Common myeloid progenitor, CD34-positive (primary cell): ENCODE results near the gene CUEDC2.

Experiments
- CTCF ChIA-PET: fragments of 350-600 bp; sonication (Branson Sonifier 250); formaldehyde crosslinking; loops from one replicate; lab custom pipeline; 2021; ENCODE audit warnings: antibody characterized with exemption; lab: Charles Lee
- POLR2A ChIA-PET: fragments of 350-600 bp; sonication (Branson Sonifier 250); formaldehyde crosslinking; loops from one replicate; lab custom pipeline; 2021; ENCODE audit warnings: antibody characterized with exemption; lab: Charles Lee
- DNase-seq, 3 donors: peaks; one replicate each; pipeline versions ENCODE4 v3.0.0 to v3.0.0-alpha.2; 2013
- H3K27ac ChIP-seq, 2 experiments: 1 replicate in 1 of 2; 2 replicates in 1 of 2; pipeline ENCODE4 v1.7.0; 2013; ENCODE audit warnings: inconsistent platforms in 2 of 2, low read length in 2 of 2, mild to moderate bottlenecking in 2 of 2, low read depth in 1 of 2, moderate library complexity in 1 of 2; ENCODE audit not compliant: severe bottlenecking in 2 of 2, insufficient read depth in 1 of 2, poor library complexity in 1 of 2
- H3K27me3 ChIP-seq, 5 experiments: replicated peaks in 2 of 5; 1 replicate in 3 of 5; 2 replicates in 2 of 5; pipeline versions ENCODE4 v1.6.1 to v1.7.0; 2013; ENCODE audit warnings: low read length in 4 of 5, mild to moderate bottlenecking in 2 of 5, moderate library complexity in 2 of 5, inconsistent platforms in 1 of 5; ENCODE audit not compliant: insufficient read depth in 5 of 5, control insufficient read depth in 4 of 5
- H3K36me3 ChIP-seq, 4 experiments: 1 replicate in 2 of 4; 2 replicates in 2 of 4; pipeline versions ENCODE4 v1.6.1 to v1.7.0; 2013; ENCODE audit warnings: low read length in 3 of 4, control low read depth in 1 of 4, mild to moderate bottlenecking in 1 of 4; ENCODE audit not compliant: control insufficient read depth in 4 of 4, insufficient read depth in 4 of 4
- H3K4me1 ChIP-seq, 4 experiments: 1 replicate in 3 of 4; 2 replicates in 1 of 4; pipeline versions ENCODE4 v1.6.1 to v1.7.1; 2013; ENCODE audit warnings: low read length in 3 of 4, mild to moderate bottlenecking in 3 of 4, control low read depth in 1 of 4, inconsistent platforms in 1 of 4, moderate library complexity in 1 of 4; ENCODE audit not compliant: control insufficient read depth in 4 of 4, insufficient read depth in 4 of 4; ENCODE audit errors: control extremely low read depth in 1 of 4
- H3K4me3 ChIP-seq, 7 experiments: 1 replicate in 4 of 7; 2 replicates in 3 of 7; pipeline versions ENCODE4 v1.5.1 to v1.7.0; 2013; ENCODE audit warnings: mild to moderate bottlenecking in 7 of 7, low read length in 6 of 7, moderate library complexity in 6 of 7, inconsistent platforms in 2 of 7, low read depth in 2 of 7, control low read depth in 1 of 7; ENCODE audit not compliant: insufficient read depth in 4 of 7, control insufficient read depth in 1 of 7; ENCODE audit errors: extremely low read depth in 1 of 7
- H3K9me3 ChIP-seq, 5 experiments: 1 replicate in 4 of 5; 2 replicates in 1 of 5; pipeline versions ENCODE4 v1.6.1 to v1.7.1; 2013; ENCODE audit warnings: low read length in 4 of 5, mild to moderate bottlenecking in 2 of 5, inconsistent platforms in 1 of 5, low read depth in 1 of 5, moderate library complexity in 1 of 5; ENCODE audit not compliant: control insufficient read depth in 4 of 5, insufficient read depth in 2 of 5; ENCODE audit errors: control extremely low read depth in 1 of 5
- WGBS: methylation state at CpG from one replicate; pipeline ENCODE4 v1.1.5; 2013; ENCODE audit not compliant: insufficient coverage; 5-methylcytosine and 5-hydroxymethylcytosine counted together

CUEDC2 gene

DNA sequence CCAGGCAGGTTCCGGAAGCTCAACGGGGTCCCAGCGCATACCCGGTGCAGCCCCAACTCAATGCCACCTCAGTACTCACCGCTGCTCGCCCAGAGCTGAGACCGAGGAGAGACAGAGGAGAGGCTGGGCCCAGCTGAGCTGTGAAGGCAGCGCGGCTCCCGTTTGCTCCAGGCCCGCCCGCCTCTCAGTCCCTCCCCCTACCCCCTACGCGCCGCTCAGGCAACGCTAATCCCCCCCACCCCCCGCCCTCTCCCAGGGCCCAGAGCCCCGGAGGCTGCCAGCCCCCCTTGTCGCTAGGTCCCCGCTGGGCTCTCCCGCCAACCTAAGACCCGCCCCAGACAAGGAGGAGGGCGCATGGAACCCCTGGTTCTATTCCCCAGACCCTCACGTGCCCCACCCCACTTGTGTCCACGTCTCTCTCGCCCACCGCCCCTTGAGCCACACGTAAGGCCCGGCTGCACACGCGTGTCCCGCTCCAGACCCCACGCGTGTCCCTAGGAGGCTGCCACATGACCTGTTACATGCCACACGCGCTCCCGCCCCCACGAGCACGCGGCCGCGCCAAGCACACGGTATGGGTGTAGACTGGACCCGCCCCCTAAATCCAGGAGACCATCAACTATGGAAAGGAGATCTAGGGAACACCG, 13.6 kb downstream of the CUEDC2 start, which contains the start of gene PSD:
TSS of gene PSD (minus strand) at position 164 of the 647 bp plus-strand sequence. CDS start 1,747 bp downstream, outside the sequence.
- Histone ChIP-seq H3K27ac (no peak within 1 kb of the TSS), H3K27me3 (peaks cover 6 to 25% (median 11%) of the 10 kb centered on the region in 5 experiments), H3K4me1 (peaks cover 3 to 45% (median 40%) of the 10 kb centered on the region in 4 experiments), H3K36me3 (peaks cover 2 to 8% (median 6%) of the 10 kb centered on the region in 4 experiments), H3K4me3 (peak within 1 kb of the TSS; percentile 13 to 96 (median 90)), H3K9me3 (no peaks in the 10 kb centered on the region)
- WGBS, result 7% methylated on average over 34 of the region's 45 CpGs
- ChIA-PET POLR2A (no interaction called here), CTCF (interaction anchor here (1.9 kb wide), 1 partner anchor 15 kb away, joined by 7 read pairs; no protein-coding TSS in a partner anchor)
- peak in 1 of 3 donors; percentile 15 for DNase-seq

DNA sequence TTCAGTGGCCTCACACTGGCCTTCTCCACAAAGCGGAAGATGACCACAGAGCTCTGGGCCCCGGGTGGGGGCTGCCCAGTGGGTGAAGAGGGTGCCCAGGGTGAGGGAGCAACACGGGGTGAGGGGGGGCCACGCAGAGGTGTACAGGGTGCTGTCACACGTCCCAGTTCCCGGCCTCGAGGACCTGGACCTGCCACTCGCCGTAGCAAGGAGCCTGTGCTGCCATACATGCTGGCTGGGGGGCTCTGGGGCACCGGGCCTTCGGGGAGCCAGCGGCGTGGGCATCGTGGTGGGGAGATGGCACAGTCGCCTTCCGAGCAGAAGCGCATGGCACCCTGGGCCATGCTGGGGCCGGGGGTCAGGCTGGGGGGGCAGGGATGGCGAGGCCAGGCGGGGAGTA, 15.7 kb downstream of the CUEDC2 start:
- peaks cover 6 to 32% (median 15%) of the 10 kb centered on the region in 5 experiments for H3K27me3 ChIP-seq
- 93% methylated on average over 13 of the region's 20 CpGs for WGBS
- H3K4me1 ChIP-seq, result peaks cover 0 to 27% (median 22%) of the 10 kb centered on the region in 4 experiments
- no peaks in the 10 kb centered on the region for H3K9me3 ChIP-seq
- no peak for DNase-seq
- no peaks in the 10 kb centered on the region for H3K36me3 ChIP-seq
- H3K27ac ChIP-seq, result no peak overlapping the region
- H3K4me3 ChIP-seq, result no peak overlapping the region
- POLR2A ChIA-PET, result no interaction called here
- CTCF ChIA-PET, result interaction anchor here (1.0 kb wide), 1 partner anchor 17 kb away, joined by 3 read pairs; no protein-coding TSS in a partner anchor

DNA sequence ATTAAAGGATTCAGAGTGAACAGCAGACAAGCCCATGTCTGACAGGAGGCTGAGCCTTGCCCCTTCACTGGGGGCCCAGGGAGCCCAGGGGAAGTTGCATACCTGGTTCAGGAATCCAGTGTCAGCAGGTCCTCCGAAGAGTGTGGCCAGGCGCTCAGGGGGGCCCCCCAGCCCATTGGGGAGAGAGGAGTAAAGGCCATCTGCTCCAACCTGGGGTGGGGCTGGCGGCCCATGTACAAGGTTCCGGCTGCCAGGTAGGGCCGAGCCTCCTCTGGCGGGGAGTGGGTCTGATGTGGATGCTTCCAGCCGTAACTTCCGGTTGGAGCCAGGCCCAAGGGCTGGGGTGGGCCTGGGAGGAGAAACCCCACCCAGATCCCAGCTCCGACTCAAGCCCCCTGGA, 16.1 kb downstream of the CUEDC2 start:
- Histone ChIP-seq H3K27me3 (peaks cover 6 to 37% (median 17%) of the 10 kb centered on the region in 5 experiments), H3K27ac (no peak overlapping the region), H3K4me3 (no peak overlapping the region), H3K36me3 (no peaks in the 10 kb centered on the region), H3K4me1 (peaks cover 0 to 25% (median 20%) of the 10 kb centered on the region in 4 experiments), H3K9me3 (no peaks in the 10 kb centered on the region)
- ChIA-PET CTCF (interaction anchor here (2.1 kb wide), 1 partner anchor 63 kb away, joined by 9 read pairs; no protein-coding TSS in a partner anchor), POLR2A (no interaction called here)
- DNase-seq, result no peak
- 94% methylated on average over 6 of the region's 9 CpGs for WGBS

DNA sequence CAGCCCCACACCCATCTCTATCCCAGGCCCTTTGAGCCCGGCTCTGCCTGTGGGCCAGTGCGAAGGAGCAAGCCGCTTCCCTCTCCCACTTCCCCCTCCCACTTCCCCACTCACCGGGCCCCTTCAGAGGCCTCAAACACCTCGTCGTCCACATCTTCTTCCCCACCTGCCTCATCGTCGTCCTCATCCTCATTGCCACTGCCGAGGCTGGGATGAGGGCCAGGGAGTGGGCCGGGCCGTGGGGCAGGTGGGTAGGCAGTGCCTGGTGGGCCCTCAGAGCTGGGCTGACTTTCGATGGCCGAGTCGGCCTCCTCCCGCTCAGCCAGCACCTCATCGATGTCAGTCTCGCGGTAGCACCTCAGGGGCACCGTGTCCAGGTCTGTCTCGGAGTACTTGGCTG, 17.6 kb downstream of the CUEDC2 start:
- Histone ChIP-seq H3K4me3 (no peak overlapping the region), H3K27ac (no peak overlapping the region), H3K36me3 (no peaks in the 10 kb centered on the region), H3K27me3 (peaks cover 6 to 51% (median 28%) of the 10 kb centered on the region in 5 experiments), H3K4me1 (peaks cover 0 to 30% (median 24%) of the 10 kb centered on the region in 4 experiments), H3K9me3 (no peaks in the 10 kb centered on the region)
- ChIA-PET CTCF (interaction anchor here (1.3 to 5.4 kb wide), 3 partner anchors 10 to 65 kb away, joined by 3 to 20 read pairs (median 9); no protein-coding TSS in a partner anchor), POLR2A (no interaction called here)
- DNase-seq, result no peak
- WGBS, result 40% methylated on average over 9 of the region's 20 CpGs

DNA sequence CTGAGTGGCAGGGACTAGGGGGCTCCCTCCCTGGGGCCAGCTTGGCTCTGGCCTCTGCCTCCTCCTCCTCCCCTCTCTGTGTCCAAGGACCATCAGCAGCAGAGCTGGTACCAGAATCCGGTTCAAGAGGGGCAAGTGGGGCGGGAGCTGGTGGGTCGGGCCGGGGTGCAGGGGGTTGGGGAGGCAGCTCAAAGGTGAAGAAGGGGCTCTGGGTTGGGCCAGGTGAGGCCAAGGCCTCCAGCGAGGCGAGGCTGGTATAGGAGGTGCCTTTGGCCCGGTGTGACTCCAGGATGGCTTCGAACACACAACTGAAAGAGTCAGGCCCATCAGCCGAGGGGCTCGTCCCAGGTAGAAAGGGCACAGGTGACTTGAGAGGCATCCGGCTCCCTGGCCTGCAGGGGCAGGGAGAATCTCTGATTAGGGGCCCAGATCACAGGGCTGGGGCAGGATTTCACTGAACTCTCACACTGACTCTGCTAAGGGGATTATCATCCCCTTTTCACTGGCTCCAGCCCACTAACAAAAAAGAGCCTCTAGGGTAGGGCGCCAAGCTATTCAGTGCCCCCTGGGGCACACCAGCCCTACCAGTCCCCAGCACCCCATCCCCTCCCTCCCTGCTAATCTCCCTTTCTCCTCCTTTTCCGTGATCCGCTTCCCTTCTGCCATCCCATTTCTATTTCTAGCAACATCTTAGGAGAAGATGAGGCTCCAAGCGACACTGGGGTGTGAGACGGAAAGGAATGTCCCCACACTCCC, 18.4 kb downstream of the CUEDC2 start:
- Histone ChIP-seq H3K4me3 (no peak overlapping the region), H3K27me3 (peaks cover 6 to 53% (median 33%) of the 10 kb centered on the region in 5 experiments), H3K27ac (no peak overlapping the region), H3K9me3 (no peaks in the 10 kb centered on the region), H3K36me3 (no peaks in the 10 kb centered on the region), H3K4me1 (peaks cover 0 to 29% (median 22%) of the 10 kb centered on the region in 4 experiments)
- no peak for DNase-seq
- WGBS, result 96% methylated on average over 16 of the region's 16 CpGs
- POLR2A ChIA-PET, result no interaction called here
- CTCF ChIA-PET, result interaction anchor here (2.0 to 5.4 kb wide), 4 partner anchors 11 to 65 kb away, joined by 6 to 20 read pairs (median 12); no protein-coding TSS in a partner anchor

DNA sequence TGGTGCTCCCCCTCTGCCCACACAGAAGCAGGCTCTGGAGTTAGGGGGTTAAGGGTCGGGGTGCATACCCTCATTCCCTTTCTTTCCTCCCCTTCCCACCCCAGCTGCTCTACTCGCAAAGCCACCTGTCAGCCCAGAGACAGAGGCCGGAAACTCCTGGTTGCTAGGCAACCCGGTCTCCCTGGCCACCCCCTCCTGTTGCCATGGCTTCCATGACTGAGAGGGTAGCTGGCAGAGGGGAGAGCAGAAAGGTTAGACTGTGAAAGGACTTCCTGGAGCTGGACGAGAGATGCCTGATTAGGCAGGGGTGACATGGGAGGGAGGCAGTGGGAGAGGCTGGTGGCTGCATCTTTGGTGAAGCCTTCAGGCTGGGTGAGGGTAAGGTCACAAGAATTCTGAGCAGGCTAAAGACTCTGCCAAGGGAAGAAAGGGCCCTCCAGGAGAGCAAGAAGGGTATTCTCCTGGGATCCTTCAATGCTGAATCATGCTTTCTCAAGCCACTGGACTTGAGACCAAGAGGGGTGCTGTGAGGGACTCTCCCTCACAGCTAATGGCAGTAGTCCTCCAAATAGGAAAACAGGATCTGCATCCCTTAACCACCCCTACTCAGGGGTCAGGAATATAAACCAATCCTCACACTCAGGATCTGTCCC, 19.2 kb downstream of the CUEDC2 start:
- ChIA-PET CTCF (interaction anchor here (0.9 to 5.4 kb wide), 7 partner anchors 9 to 40 kb away, joined by 3 to 20 read pairs (median 6); no protein-coding TSS in a partner anchor), POLR2A (no interaction called here)
- Histone ChIP-seq H3K27me3 (peaks cover 2 to 48% (median 29%) of the 10 kb centered on the region in 5 experiments), H3K4me3 (no peak overlapping the region), H3K27ac (no peak overlapping the region), H3K9me3 (no peaks in the 10 kb centered on the region), H3K4me1 (peaks cover 0 to 30% (median 22%) of the 10 kb centered on the region in 4 experiments), H3K36me3 (no peaks in the 10 kb centered on the region)
- 47% methylated on average over 4 of the region's 5 CpGs for WGBS
- DNase-seq, result peak in 1 of 3 donors; percentile 28
